Keratinocyte (primary cell): Measurements from ENCODE around the gene GREM1.

ENCODE experiments used
- EZH2 ChIP-seq: IDR thresholded peaks from one replicate; pipeline ENCODE4 v1.6.1; 2012; ENCODE audit warnings: inconsistent platforms, mild to moderate bottlenecking, low read length, moderate library complexity
- TF ChIP-seq, protein P1 (sequence below), 3 experiments: IDR thresholded peaks in 1 of 3; conservative IDR thresholded peaks in 1 of 3; optimal IDR thresholded peaks in 1 of 3; 2 replicates in 2 of 3; 3 replicates in 1 of 3; pipeline versions ENCODE3 to v1.5.1; 2011; ENCODE audit warnings: low read length in 3 of 3, mild to moderate bottlenecking in 3 of 3, moderate library complexity in 2 of 3, control low read depth in 1 of 3, inconsistent platforms in 1 of 3; ENCODE audit not compliant: insufficient read depth in 2 of 3; ENCODE audit errors: extremely low read depth in 1 of 3

DNA sequence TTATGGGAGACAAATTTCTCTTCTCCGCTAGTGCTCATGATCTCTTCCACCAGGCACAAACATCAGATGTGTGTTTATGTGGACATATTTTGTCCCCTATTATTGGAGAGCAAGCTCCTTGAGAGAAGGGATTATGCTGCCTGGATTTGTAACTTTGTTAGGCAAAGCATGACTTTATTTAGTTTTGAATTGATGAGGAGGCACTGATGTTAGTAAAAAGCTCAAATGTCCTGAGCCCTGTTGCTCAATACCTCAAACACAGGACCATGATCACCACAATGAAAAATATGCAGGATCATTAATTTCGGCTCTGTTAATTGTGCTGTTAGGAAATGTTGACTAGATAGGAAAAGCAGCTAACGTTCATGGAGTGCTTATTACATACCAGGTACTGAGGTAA lies 47.2 kb upstream of the GREM1 start:
- TF ChIP-seq, protein P1, sequence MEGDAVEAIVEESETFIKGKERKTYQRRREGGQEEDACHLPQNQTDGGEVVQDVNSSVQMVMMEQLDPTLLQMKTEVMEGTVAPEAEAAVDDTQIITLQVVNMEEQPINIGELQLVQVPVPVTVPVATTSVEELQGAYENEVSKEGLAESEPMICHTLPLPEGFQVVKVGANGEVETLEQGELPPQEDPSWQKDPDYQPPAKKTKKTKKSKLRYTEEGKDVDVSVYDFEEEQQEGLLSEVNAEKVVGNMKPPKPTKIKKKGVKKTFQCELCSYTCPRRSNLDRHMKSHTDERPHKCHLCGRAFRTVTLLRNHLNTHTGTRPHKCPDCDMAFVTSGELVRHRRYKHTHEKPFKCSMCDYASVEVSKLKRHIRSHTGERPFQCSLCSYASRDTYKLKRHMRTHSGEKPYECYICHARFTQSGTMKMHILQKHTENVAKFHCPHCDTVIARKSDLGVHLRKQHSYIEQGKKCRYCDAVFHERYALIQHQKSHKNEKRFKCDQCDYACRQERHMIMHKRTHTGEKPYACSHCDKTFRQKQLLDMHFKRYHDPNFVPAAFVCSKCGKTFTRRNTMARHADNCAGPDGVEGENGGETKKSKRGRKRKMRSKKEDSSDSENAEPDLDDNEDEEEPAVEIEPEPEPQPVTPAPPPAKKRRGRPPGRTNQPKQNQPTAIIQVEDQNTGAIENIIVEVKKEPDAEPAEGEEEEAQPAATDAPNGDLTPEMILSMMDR (optimal IDR thresholded peaks at IDR 0.05 in 1 of 3, IDR thresholded peaks at IDR 0.05 in 1 of 3, conservative IDR thresholded peaks at IDR 0.05 in 1 of 3; ENCODE audit: extremely low read depth in 1 of 3, insufficient read depth in 2 of 3, low read length in 3 of 3) = no peak
- TF ChIP-seq EZH2 = no peak
